CD4-positive, alpha-beta T cell treated with Interleukin-21 for 1 hour (primary cell): Measurements from ENCODE around the gene SPG7.
"Not testable (repeated sequence)": the region's sequence is repeated elsewhere in the genome, so short reads cannot be mapped to it uniquely, and the experiment has no call there.

Source experiments
- DNase-seq: peaks from one replicate; pipeline ENCODE4 v3.0.0-alpha.2; 2020

The SPG7 gene

DNA sequence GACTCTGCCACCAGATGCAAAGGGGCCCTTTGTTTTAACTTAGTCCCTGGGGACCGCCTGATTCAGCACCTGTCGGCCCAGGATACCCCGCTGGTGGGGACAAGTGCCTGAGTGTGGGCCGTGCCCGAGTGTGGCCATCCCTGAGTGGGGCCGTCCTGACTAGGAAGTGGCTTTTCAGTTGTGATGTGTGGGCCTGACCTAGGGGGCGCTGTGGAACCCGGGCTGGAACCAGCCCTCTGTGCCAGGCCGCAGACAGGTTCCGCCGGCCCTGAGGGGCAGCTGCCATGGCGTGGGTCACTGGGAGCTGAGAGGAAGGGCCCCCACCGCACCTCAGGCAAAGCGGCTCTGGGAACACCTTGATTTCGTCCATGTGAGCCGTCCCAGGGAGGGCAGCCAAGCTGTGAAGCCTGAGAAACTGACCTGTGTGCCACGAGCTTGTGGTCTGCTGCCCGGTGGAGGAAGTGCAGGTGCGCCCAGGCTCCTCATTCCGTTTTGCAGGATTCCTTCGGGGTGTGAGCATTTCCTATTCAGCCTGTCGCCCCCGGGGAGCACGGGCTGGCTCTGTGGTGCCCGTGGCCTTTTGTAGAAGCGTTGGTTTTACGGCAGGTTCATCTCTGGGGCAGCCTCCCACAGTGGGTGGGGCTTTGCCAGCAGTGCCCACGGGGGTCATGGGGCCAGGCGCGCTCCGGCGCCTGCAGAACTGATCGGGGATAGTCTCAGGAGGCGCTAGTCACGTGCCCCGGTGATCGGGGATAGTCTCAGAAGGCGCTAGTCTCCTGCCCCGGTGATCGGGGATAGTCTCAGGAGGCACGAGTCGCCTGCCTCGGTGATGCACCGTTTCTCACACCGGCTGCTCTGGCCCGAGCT is 57.5 kb downstream of the SPG7 start:
- DNase-seq = peak; percentile 46

DNA sequence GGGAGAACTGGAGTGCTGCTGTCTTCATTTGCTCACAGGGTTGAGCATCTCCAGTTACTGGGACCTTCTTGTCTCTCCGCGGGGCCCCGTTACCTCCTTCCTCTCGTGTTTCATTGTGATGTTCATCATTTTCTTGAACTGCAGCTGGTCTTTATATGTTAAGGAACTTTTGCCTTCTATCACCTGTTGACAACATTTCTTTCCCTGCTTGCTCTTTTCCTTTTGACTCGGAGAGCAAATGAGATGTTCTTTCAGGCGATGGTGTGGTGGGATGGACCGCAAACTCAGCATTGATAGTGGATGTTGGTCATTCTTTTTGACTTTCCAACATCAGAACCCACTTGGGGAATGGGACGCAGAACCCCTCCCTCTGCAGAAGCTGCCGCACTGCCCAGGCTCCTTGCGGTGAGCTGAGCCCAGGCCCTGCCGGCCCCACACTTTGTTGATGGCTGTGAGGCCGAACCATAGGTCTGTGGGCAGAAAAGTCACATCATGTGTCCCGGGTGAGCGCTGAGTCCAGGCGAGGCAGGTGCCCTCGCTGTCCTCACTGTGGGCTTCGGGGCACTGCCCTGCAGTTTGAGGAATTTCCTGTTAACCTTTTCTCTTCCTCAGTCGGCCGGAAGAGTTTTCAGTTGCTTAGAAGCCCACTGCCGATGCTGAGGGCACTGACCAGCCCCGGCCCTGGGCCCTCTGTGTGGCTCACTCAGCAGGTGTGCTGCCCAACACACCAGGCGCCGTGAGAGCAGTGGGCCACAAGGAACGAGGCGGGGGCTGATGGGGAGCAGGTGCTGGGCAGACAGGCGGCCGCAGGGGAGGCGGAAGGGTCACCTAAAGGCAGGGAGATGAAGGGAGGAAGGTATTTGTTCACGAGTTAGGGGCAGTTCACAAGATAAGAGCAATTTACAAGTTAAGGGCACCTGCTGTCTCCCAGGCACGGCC is 59.7 kb downstream of the SPG7 start:
- DNase-seq = no peak

DNA sequence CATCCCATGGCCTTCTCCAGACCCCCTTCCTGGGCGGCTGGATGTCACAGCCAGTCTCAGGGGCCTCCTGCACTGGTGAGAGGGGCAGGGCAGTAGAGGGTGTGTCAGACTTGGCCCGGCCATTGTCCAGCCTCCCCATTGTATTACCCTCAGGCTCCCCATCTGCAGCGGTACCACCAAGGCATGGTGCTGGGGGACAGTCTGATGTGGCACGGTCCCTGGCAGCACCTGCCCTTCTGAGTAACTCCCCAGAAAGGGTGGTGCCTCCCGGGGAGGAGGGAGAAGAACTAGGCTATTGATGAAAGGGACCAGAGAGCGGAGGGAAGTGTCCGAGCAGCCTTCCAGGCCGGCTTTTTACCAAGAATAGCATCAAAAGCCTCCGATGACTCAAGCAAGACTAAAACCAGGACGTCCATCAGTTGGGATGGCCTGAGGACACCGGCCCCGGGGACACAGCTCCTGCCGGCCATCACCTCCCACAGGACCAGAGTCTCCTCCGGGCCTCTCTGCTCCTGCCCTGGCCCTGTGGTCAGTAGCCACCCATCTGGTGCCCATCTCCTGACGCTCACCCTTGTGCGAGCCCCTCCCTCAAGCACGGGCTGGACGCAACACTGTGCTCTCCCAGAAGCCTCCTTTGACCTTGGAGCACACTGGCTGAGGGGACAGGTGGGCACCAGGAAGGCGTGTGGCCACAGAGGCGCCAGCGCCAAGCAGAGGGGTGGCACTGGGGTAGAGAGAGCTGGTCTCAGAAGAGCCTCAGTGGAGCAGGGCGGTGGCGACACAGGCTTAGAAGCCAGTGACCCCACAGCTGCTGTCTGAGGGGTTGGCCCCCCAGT is 61.5 kb downstream of the SPG7 start:
- no peak for DNase-seq

DNA sequence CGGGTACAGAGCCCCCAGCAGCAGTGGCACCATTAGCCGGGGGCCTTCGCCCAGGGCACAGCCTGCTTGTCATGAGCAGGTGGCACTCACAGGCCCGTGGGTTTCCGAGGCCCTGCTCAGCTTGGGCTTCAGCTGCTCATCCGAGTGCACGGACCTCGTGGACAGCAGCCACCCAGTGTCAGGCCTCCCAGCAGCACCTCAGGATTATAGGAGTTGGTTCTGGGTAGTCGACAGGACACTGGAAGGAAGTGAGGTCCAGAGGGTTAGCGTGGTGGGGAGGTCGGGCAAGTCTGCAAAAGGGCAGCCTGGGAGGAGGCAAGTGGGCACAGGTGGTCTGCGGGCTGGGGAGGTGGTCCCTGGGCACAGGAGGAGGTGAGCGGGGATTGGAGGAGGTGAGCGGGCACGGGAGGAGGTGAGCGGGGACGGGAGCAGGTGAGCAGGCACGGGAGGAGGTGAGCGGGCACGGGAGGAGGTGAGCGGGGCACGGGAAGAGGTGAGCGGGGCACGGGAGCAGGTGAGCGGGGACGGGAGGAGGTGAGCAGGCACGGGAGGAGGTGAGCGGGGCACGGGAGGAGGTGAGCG is 62.2 kb downstream of the SPG7 start:
- DNase-seq = no peak

DNA sequence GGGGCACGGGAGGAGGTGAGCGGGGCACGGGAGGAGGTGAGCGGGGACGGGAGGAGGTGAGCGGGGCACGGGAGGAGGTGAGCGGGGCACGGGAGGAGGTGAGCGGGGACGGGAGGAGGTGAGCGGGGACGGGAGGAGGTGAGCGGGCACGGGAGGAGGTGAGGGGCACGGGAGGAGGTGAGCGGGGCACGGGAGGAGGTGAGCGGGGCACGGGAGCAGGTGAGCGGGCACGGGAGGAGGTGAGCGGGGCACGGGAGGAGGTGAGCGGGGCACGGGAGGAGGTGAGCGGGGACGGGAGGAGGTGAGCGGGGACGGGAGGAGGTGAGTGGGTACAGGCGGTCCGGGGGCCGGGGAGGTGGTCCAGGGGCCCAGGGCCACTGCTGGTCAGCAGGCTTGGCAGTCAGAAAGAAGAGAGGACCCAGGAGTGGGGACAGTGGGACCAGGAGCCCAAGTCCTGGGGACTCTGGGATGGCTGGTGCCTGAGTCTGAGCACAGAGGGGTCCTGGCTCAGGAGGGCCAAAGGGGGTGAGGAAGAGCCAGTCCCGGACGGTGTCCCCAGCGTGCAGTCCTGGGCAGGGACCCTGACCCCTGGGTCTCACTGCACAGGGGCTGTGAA is 62.9 kb downstream of the SPG7 start:
- DNase-seq = not testable (repeated sequence)

DNA sequence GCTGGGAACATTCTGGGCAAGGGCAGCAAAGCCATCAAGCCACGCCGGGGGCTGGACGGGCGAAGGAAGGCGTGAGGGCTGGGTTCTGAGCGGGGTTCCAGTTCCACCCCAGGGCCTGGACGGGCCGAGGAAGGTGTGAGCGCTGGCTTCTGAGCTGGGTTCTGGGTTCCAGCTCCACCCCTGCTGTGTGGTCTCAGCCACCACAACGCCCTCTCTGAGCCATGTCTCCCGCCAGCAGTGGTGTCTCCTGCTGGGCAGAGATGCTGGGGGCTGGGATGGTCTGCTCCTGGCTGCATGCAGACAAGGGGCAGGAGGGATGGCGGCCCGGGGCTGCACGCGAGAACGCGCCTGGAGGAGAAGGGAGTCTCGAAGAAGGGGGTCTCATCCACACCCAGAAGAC is 63.4 kb downstream of the SPG7 start:
- no peak for DNase-seq

DNA sequence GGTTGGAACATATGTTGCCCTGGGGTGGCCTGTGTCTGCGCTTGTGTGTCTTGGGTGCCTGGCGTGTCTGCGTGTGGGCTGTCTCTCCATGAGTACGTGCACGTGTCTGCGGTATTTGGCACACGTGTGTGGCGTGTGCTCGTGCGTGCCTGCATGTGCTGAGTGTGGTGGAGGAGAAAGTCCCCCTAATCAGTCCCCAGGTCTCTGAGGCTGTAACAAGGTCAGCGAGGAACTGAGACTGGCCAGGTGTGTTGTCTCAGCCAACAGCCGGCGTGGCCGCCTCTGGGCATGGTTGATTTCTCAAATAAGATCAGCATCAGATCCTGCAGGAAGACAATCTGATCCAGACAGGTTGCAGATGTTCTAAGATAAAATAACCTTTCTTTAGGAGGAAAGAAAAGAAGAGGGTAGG is 63.9 kb downstream of the SPG7 start:
- no peak for DNase-seq

DNA sequence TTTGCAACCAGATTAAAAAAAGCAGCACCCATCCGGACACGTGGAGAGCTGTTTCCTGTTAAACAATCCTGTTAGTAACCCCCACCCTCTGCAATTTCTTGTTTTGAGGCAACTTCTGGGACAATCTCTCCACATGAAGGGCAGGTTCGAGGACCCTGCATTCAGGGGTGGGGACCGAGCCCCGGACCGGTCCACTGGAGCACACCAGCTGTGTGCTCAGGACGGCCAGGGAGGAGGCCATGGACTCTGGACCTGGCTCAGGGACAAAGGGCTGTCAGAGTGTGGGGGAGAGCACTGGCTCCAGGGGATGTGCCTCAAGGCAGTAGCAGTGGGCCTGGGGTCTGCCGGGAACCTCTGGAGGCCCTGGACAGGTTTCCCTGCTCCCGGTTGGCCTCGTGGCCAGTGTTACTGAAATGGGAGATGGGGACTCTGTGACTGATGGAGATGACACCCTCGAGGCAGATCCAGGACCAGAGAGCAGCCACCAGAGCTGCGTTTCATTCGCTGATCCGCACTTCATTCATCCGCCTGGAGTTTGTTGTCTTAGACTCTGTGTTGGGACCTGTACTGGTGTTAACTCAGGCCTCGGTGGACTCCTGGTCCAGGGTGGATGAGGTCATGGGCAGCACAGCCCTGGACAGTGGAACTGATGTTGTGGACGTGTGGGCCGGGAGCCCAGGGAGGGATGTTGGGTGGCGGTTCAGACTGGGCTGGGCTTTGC is 64.4 kb downstream of the SPG7 start:
- DNase-seq = no peak

DNA sequence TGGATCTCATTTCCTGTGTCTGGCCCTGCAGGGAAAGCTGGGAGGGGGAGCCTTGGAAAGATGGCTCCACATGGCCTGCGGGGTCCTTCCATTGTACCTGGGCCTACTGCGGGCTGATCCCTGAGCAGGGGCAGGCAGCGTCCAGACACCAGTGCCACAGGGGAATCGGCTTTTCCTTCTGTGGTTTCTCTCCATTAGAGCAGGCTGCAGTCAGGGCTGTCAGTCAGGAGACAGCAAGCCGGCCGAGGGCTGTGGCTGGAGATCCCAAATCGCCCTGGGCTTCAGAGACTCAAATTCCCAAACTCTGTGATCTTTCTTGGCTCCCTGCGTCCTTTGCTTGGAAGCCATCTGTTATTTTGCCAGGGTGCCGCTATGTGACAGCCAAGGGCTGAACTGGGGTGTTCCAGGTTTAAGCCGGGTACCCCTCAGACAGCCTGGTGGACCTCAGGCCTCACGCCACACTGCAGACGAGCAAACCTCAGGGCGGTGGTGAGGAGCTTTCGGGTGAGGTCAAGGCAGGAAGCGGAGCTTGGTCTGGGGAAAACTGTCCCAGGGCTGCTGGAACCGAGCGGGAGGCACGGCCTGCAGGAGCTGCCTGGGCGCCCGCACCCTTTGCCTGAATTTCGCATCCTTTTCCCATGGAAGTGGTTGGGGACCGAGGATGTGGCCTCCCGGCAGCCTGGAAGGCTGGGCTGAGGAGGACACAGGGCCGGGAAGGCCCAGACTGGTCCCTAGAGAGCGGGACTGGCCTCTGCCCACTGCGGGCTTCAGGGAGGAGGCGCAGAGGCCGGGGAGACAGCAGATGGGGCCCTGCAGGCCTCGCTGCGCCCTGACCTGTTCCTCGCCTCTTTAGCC is 65.8 kb downstream of the SPG7 start:
- no peak for DNase-seq

DNA sequence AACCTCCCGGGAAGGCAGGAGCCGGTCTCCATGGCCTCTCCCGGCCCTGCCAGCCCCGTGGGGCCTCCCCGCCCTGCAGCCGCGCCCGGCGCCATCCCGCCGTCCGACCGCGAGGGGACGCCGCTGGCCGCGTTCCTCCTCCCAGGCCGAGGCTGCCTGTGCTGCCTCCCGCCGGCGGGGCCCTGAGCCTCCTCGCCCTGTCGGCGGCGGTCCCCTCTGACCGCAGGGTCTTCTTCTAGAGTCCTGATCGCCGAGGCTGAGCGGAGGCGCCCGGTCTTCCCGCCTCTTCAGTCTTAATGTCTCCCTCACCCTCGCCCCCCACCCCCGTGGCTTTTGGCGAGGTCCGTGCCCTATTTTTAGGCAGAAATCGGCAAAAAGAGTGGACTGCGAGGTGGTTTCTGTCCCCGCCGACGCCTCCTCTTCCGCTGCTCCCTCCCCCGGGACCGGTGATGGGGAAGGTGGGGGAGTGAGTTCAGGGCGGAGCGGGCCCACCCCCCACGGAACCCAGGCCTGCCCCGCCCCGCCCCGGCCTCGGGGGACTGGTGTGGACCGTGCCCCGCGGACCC is 66.6 kb downstream of the SPG7 start:
- peak; percentile 51 for DNase-seq

DNA sequence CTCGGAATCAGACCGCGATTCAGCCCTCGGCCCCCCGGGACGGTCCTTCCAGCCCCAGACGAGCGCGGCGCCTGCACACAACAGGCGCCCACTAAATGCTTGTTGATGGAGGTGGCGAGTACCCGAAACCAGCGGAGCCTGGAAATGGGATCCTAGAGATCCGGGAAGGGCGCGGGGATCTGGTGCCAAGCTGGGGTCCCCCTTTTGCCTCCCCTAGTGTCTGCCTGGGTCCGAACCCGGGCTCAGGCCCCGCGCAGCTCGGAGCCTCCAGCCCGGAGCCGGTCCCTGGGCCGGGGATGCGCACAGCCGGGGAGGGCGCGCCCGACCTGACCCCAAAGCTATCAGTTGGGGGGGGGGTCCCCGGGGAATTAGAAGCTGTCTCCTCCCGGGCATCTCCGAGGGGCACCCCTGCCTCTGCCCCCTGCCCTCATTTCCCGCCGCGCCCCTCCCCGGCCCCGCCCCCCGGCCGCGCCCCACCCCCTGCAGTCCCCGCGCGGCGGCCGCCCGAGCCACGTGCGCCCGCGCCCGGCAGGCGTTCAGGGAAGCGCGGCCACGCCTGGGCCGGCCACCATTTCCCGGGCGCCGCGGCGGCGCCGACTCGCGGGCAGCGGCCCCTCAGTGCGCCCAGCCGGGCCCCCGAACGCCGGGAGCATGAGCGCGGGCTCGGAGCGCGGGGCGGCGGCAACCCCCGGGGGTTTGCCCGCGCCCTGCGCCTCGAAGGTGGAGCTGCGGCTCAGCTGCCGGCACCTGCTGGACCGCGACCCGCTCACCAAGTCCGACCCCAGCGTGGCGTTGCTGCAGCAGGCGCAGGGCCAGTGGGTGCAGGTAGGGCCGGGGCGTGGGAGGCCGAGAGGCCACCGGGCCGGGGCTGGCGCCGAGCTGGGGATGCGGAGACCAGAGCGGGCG is 67.3 kb downstream of the SPG7 start, which contains the start of gene CPNE7:
Gene CPNE7 (plus strand): TSS at position 512 of the 906 bp plus-strand sequence. CDS start 140 bp downstream, at position 652.
- no peak for DNase-seq

DNA sequence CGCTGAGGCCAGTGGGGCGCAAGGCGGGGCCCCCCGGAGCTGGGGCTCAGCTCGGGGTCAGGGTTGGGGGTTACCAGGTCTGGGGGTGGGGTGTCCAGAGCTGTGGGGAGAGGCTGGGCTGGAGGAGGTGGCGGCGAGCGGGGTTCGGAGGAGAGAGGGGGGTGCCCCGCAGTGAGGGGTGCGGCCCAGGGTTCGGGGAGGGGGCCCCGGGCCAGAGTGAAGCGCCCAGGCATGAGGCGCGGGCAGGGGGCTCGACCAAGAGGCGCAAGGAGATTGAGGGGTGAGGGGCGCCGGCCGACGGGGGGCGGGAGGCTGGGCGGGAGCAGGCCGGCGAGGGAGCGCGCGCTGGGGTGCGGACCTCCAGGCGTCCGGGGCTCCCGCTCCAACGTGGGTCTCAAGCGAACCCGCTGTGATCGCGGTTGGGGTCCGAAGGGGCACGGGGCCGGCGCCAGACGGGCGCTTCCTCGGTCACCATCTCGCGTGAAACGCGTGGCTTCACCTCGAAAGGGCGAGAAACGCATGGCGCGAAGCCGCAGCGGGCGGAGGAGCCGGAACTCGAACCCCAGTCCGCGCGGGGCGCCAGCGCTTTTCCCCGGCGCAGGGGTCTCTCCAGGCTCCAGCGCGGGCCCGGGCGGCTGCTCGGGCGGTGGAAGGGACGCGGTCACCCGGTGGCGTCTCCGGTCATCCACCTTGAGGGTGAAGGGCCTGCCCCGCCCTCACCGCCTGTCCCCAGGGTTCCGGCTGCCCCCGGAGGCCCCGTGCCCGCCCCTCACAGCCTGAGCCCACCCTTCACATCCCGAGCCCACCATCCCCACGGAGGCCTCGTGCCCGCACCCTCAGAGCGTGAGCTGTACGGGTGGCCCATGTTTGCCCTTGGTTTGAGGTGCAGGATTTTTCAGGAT is 68.2 kb downstream of the SPG7 start:
- no peak for DNase-seq

DNA sequence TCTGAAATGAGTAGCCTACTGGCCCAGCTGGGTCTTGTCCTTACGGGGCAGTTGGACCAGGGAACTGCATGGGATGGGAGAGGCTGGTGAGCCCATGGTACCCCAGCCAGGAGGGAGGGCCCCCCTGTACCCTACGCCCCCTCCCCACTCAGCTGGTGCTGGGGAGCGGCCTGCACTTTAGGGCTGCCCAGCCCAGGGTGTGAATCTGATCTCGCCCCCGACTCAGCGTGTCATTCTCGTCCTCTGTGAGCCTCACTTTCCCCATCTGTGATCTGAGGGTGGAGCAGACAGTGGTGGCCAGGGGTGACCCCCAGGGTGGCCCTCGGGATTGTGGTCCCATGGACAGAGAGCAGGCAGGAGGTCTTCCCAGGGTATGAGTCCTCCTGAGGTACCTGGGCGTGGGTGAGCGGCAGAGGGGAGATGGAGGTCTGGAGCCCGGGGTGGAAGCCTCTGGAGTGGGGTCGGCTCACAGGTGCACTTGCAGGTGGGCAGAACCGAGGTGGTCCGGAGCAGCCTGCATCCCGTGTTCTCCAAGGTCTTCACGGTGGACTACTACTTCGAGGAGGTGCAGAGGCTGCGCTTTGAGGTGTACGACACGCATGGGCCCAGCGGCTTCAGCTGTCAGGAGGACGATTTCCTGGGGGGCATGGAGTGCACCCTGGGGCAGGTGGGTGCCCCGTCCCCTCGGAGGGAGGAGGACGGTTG is 69.0 kb downstream of the SPG7 start:
- DNase-seq = no peak

DNA sequence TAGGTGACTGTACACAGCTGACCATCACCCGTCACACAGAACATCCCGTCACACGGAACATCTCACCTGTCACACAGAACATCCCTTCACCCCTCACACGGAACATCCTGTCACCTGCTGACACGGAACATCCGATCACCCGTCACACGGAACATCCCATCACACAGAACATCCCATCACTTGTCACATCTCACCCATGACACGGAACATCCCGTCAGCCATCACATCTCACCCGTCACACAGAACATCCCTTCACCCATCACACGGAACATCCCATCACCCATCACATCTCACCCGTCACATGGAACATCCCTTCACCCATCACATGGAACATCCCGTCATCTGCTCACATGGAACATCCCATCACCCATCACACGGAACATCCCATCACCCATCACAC is 71.1 kb downstream of the SPG7 start:
- DNase-seq = no peak

DNA sequence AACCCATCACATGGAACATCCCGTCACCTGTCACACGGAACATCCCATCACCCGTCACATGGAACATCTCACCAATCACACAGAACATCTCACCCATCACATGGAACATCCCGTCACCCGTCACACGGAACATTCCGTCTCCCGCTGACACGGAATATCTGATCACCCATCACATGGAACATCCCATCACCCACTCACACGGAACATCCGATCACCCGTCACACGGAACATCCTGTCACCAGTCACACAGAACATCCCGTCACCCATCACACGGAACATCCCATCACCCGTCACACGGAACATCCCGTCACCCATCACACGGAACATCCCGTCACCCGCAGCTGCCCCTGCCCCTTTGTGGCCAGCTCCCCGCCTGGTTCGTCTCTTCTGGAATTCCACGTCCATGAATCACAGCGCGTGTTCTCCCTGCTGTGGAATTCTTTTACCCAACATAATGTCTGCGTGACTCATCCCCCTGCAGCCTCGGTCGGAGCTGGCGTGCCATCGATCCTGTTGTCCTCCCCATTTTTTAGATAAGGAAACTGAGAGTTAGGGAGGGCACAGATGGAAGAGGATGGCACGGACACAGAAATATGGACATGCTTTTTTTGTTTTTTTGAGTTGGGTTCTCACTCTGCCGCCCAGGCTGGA is 73.0 kb downstream of the SPG7 start:
- no peak for DNase-seq

DNA sequence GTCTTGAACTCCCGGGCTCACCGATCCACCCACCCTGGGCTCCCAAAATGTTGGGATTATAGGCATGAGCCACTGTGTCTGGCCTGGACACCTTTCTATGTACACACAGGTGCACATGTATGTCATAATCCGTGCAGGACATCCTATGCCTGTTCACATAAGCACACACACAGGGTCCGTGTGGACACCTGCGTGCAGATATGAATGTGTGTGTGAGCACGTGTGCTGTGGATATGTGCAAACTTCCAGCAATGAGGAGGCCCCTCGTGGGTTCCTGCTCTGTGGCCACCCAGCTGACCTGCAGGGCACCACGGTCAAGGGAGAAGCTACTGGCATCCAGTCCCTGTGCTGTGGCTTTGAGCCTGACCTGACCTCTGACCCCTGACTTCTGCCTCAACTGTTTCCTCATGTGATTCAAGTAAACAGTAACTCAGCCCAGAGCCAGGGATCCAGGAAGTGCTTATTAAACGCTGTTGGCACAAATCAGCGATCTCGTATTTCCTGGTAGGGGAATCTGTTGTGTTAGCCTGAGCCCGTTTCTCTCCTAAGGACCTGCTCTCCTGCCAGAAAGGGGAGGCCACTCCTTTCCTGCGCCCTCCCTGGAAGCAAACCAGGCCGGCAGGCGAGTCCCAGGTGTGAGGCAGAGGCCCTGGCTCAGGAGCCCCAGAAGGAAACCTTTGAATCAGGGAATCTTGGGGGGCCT is 73.8 kb downstream of the SPG7 start:
- DNase-seq = no peak
